HG03565 (cell line): ENCODE measurements around the gene ASIC1.

Experiments
- ATAC-seq: cut with Tn5 transposase; IDR thresholded peaks from one replicate; pipeline ENCODE4 v1.9.1; 2021; ENCODE audit warnings: mild to moderate bottlenecking, moderate library complexity; ENCODE audit not compliant: unreplicated experiment

The ASIC1 gene

GRCh38 chr12:50040657-50041056 lies 16.7 kb upstream of the ASIC1 start:
- ATAC-seq = no peak

DNA sequence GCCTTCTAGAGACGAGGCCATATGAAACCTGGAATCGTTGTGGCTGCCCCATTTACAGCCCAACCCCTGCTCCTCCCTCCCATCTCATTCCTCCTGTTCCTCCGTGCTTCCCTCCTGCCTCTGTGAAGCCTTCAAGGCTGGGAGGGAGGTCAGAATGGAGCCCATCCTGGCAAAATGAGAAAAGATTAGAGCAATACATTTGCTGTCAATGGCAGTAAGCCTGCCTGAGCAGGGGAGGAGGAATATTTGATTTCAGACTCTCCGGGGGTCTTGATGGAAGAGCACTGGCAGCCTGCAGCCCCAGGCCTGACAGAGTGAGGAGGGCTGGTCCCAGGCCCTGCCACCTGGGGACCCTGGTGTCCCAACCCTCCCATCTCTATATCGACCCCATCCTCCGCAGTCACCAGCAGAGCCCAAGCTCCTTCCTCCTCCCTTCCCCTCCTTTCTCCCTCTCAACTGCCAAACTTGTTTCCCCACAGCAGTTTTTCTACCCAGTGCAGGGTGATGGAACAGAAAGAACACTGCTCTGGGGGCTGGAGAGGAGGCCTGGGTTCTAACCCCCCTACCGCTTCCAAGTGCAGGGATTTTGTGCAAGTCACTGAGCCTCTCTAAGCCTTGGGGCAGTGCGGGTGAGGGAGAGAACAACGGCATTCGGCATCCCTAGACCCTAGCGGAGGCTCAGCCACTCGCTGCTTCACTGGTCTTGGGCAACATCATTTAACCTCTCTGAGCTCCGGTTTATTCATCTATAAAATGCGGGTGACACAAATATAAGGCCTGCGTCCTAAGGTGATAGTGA lies 16.1 kb upstream of the ASIC1 start:
- ATAC-seq = no peak

DNA sequence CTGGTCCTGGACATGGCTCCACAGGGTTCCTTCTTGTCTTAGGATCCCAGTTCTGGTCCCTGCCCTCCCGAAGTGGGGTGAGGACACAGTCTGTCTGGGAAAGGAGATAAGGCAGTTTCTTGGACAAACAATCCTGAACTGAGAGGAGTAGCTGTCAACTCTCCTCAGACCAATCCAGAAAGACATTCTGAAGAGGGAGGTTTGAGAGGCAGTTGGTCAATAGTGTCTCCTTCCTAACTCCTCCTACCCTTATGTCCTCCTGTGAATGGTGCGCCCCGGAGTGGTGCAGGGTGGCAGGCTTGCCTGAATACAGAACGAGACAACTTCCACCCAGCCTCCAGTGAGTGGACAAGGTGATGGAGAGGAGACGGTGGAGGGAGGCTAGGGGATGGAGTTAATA lies 15.4 kb upstream of the ASIC1 start:
- no peak for ATAC-seq

GRCh38 chr12:50042693-50043092 lies 14.7 kb upstream of the ASIC1 start:
- ATAC-seq = no peak

- ATAC-seq = no peak
These were observed 14.1 kb upstream of the ASIC1 start for GRCh38 chr12:50043308-50043707.

- no peak for ATAC-seq
These were observed 13.5 kb upstream of the ASIC1 start for GRCh38 chr12:50043854-50044253.

- no peak for ATAC-seq
These were observed 9.6 kb upstream of the ASIC1 start for GRCh38 chr12:50047693-50048250.

DNA sequence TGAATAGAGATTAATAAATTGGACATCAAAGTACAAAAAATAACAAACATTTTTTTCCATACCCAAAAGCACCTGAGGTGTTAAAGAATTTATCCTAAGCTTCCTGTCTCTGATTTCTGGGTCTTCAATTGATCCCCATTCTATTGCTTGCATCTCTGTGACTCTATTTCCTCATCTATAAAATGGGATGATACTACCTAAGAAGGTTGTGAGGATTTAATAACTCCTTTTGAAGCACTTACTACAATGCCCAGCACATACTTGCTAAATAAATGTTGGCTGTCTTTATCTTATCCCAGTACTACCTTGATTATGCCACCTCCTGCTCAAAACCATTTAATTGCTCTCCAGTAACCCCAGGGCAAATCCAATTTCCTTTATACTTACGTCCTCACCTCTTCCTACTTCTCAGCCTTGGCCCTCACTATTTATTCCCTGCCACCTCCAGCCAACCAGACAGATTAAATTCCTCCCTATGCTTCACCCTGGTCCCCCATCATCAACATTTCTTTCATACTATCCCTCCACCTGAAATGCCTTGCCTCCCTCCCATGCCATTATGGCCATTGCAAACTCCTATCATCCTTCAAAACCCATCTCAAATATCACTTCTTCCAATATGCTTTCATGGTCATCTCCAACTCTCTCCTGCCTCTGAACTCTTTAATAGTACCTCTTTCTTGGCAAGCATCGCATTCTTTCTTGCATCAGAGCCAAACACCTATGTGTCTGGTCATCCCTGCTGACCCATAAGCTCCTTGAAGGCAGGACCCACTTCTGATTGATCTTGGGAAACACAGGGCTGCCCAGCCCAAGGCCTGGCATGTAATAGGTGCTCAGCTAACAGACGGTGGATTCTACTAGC lies 7.9 kb upstream of the ASIC1 start:
- no peak for ATAC-seq

- ATAC-seq = no peak
These were observed 7.3 kb upstream of the ASIC1 start for GRCh38 chr12:50050119-50050385.

DNA sequence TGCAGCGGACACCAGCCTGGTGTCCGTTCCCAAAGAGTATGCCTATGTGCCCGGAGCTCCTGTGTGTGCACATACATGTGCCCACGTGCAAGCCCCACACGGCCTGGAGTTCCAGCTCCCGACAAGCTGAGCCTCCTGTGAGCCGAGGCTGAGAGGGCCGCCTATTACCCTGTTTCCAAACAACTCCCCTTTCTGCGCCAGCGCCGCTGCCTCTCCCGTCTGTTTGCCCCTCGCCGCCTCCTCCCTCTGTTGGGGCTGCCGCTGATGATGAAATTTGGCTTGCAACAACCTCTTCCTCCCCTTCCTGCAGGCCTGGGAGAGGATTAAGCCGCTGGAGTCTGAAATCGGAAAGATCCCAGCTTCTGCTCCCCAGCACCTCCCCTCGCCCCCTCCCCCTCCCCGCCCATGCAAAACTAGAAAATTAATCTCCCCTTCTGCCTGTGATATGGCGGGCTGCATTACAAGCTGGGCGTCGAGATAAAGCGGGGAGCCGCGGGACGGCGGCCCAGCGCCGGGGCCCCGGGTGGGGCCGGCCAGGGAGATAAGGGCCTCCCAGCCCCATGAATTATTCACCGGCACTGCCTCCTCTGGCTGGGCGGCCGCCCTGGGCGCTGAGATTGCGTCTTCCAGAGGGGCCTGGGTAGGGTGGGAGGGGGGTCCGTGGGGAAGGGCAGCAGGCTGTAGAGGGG lies 6.8 kb upstream of the ASIC1 start:
- no peak for ATAC-seq

GRCh38 chr12:50051101-50051806 lies 6.1 kb upstream of the ASIC1 start:
- no peak for ATAC-seq

DNA sequence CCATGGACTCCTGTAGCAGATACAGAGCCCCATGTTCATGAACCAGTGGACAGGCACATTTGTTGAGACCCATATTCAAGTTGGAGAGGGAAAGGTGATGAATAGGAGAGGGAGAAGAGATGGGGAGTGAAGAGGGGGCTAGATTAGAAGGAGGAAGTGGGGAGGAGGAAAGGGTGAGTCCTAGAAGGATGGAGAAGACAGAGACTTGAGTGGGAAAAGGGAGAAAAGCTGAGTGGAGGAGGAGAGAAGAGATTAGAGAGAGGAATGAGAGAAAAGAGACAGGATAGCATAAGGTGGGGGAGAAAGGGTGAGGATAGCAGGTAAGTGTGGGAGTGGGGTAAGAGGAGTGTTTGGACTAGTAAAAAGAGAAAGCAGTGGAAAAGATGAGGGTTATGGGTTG lies 4.9 kb upstream of the ASIC1 start:
- no peak for ATAC-seq

- ATAC-seq = no peak
These were observed 4.4 kb upstream of the ASIC1 start for GRCh38 chr12:50052964-50053363.

DNA sequence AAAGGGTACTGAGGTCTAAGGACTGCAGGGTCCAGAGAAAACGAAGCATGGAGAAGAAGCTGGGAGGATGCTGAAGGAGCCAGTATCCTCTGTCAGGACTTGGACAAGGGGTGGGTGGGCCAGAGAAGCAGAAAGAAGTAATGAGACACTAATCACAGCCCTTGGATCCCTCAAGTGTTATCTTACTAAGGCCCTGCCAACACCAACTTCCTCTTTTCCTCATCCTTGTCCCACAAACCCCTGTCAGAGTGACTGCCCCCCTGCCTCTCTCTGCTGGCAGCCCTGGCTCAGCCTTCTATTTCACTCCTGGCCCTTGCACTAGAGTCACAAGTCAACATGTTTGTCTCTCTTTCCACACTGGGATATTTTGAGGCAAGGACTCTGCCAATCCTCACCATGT lies 3.8 kb upstream of the ASIC1 start:
- no peak for ATAC-seq

GRCh38 chr12:50055831-50056638 lies 1.4 kb upstream of the ASIC1 start:
- no peak for ATAC-seq

DNA sequence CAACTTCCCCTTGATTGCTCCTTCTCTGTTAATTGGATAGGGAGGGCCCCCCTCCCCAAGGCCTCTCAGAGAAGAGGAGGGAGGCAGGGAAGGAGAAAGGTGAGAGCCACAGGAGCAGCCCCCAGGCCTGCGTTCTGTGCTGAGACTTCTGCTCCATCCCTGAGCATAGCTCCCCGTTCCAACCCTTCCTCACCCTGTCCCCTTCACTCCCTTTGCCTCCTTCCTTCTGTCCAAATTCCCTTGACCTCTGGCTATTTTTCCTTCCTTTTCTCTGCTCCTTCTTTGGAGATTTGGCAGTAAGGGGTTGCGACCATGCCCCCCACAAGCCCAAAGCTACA lies 788 bp upstream of the ASIC1 start:
- no peak for ATAC-seq

DNA sequence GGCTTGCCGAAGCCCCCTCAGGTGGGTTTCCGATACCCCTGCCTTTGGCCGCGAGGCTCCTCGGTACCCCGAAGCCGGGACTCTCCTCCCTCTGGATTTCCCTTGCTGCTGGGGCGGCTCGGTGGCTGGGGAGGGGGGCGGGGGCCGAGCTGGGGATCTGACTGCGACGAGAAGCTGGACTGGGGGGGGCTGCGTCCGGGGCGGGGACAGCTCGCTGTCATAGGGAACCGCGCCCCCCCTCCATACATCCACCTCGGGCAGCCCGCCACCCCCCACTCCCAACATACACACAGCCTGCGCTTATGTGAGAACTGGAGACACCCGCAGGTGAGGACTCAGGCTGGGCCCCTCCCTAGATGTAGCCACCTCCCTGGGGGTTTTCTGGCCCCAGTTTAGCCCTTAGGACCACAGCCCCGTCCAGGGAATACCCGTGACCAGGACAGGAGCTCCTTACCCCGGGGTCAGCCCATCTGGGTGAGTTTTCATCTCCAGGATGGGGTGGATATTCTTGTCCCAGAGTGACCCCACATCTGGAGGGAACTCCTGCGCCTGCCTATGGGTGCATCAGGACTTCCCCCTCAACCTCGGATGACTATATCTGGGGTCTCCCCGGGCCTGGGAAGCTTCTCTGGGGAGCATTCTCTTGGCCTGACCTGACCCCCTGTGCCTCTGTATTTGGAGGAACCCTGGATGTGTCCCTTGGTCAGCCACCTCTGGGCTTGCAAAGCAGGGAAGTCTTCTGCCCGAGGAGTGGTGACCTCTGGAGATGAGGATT lies 687 bp downstream of the ASIC1 start:
- ATAC-seq = no peak

DNA sequence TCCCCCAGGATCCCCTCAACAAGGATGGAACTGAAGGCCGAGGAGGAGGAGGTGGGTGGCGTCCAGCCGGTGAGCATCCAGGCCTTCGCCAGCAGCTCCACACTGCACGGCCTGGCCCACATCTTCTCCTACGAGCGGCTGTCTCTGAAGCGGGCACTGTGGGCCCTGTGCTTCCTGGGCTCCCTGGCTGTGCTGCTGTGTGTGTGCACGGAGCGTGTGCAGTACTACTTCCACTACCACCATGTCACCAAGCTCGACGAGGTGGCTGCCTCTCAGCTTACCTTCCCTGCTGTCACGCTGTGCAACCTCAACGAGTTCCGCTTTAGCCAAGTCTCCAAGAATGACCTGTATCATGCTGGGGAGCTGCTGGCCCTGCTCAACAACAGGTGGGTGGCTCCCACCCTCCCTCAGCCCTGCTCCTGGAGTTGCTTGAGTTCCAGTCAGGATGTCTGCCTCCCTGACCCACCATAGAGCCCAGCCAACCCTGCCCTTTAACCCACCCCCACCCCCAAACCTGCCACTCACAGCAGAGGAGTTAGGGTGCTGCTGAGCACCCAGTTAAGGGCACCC lies 1.4 kb downstream of the ASIC1 start:
- no peak for ATAC-seq

- no peak for ATAC-seq
These were observed 2.2 kb downstream of the ASIC1 start for GRCh38 chr12:50059440-50060119.
